ENCODE data around the gene BCDIN3D.

DNA sequence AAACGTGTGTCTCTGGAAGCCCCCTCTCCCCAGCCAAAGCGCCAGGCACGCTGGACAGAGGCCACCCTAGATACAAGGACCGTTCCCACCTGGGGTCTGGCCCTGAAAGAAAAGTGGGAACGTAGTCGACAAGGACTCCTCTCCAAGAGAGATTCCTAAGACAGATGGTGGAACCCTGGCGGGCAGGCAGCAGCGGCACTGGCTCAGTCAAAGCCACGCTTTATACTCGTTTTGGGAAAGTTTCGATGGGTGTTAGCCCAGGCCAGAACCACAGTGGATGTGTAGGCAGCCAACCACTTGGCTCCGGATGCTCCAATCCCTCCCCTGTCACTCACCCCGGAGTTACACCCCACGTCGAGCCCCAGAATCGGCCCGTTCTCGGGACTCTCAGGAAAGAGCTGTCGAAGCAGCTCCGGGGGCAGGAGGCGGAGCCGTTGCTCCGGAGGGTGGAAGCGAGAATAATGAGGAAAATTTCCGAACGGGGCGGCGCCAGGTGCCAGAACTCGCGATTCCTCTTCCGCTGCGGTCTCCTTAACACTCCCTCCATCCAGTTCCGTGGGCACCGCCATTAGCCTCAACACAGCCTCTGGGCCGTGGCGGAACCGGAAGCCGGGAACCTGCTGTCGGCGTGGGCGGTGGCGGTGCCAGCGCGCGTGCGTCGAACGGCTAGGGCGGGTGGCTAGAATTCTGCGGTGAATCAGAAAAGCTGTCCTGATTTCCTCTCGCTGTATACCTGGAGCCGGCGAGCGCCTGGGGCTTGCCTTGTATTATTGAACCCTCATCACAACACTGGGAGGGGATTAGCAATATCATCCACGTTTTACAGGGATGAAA is at the start of gene BCDIN3D:
- TF ChIP-seq, protein P1, sequence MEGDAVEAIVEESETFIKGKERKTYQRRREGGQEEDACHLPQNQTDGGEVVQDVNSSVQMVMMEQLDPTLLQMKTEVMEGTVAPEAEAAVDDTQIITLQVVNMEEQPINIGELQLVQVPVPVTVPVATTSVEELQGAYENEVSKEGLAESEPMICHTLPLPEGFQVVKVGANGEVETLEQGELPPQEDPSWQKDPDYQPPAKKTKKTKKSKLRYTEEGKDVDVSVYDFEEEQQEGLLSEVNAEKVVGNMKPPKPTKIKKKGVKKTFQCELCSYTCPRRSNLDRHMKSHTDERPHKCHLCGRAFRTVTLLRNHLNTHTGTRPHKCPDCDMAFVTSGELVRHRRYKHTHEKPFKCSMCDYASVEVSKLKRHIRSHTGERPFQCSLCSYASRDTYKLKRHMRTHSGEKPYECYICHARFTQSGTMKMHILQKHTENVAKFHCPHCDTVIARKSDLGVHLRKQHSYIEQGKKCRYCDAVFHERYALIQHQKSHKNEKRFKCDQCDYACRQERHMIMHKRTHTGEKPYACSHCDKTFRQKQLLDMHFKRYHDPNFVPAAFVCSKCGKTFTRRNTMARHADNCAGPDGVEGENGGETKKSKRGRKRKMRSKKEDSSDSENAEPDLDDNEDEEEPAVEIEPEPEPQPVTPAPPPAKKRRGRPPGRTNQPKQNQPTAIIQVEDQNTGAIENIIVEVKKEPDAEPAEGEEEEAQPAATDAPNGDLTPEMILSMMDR (IDR thresholded peaks at IDR 0.05): no peak
- TF ChIP-seq ZFX (IDR thresholded peaks at IDR 0.05; ENCODE audit: borderline replicate concordance): no peak
